AG04449 (cell line): ENCODE results near the gene CCDC183.

Experiments used
- CTCF ChIA-PET: fragments of 350-600 bp; formaldehyde crosslinking; extraction: SDS; loops from one replicate; lab custom pipeline; 2021; ENCODE audit warnings: antibody characterized with exemption; lab: Yijun Ruan, JAX
- POLR2A ChIA-PET: fragments of 400-600, 350-600 bp; formaldehyde crosslinking; extraction: SDS; loops from one replicate; lab custom pipeline; 2020; ENCODE audit warnings: antibody characterized with exemption, inconsistent platforms; lab: Yijun Ruan, JAX
- DNase-seq: peaks from one replicate; pipeline ENCODE4 v3.0.0-alpha.2; 2010; ENCODE audit warnings: low read depth, low spot score
- H3K4me3 ChIP-seq: 2 replicates; pipeline ENCODE4 v1.5.1; 2011; ENCODE audit warnings: low read depth, mild to moderate bottlenecking, control low read depth, low read length
- CTCF ChIP-seq: IDR thresholded peaks from one replicate; pipeline ENCODE4 v1.5.1; 2011; ENCODE audit warnings: mild to moderate bottlenecking, moderate library complexity, low read length, control low read depth, inconsistent platforms; ENCODE audit not compliant: insufficient read depth; ENCODE audit errors: missing control alignments

CCDC183 gene

GRCh38 chr9:136825295-136826187 is 29.4 kb downstream of the CCDC183 start:
- CTCF ChIA-PET: interaction anchor here (1.2 to 1.6 kb wide), 3 partner anchors 16 to 33 kb away, joined by 3 to 8 read pairs (median 3); partner anchors contain the start of gene AJM1
- no peak for DNase-seq
- TF ChIP-seq CTCF: no peak
- H3K4me3 ChIP-seq: no peak overlapping the region
- POLR2A ChIA-PET: interaction anchor here (0.9 kb wide), 1 partner anchor 19 kb away, joined by 3 read pairs; no protein-coding TSS in a partner anchor

DNA sequence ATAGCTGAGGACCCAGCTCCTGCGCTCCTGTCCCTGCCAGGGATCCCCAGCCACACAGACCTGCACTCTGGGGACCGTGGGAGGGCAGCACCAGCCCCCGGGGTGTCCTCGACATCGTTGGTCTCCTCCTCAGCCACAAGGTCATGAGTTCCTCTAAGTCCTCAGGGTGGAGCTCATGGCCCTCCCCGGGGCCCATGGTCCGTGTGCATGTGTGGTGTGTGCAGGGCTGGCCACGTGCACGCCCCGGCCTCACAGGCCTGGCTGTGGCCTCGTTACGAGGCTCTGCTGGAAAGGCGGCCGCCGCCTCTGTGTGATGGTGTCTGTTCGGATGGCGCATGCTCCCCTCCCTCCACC is 30.0 kb downstream of the CCDC183 start:
- no peak for TF ChIP-seq CTCF
- ChIA-PET CTCF (interaction anchor here (1.2 to 1.6 kb wide), 2 partner anchors 15 to 17 kb away, joined by 3 to 8 read pairs; partner anchors contain the start of gene AJM1), POLR2A (interaction anchor here (0.9 kb wide), 1 partner anchor 19 kb away, joined by 3 read pairs; no protein-coding TSS in a partner anchor)
- DNase-seq: no peak
- H3K4me3 ChIP-seq: no peak overlapping the region

DNA sequence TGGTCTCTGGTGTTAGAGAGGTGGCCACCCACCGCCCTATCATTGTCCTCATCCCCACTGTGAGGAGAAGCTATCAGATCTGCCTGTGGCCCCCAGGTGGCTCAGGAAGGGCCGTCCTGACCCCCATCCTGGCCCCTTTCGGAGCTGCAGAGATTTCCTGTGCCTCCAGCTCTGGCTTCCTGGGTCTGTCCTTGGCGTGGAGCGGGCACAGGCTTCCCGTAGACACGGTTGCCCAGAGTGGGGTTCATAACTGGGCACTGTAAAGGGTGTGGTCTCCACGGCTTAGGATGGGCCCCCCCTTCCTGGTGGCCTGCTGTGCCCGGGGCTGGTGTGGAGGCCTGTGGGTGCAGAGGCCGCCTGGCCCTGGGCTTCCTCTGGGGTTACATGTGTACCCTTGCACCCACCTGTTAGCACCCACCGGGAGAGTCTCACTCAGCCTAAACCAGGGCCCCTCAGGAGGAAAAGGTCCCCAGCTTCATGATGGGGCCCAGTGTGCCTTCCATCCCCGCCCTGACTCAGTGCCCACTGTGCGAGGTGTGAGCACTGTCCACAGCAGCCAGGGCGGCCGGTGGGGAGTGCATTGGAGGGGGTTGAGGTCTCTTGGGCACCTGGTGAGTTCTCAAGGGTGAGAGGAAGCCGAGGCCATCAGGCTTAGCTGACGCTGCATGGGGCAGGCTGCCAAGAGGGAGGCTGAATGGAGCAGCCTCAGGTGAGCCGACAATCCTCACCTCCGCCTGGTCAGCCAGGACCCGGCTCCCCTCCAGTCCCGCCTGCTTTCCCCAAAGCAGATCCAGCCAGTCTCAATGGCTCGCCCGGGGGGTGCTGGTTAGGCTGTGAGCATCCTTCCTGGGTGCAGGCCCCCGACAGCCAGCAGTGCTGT is 30.8 kb downstream of the CCDC183 start:
- no peak for DNase-seq
- TF ChIP-seq CTCF: no peak
- ChIA-PET CTCF (interaction anchor here (1.2 to 1.6 kb wide), 2 partner anchors 14 to 16 kb away, joined by 3 to 8 read pairs; partner anchors contain the start of gene AJM1), POLR2A (interaction anchor here (0.9 kb wide), 1 partner anchor 20 kb away, joined by 3 read pairs; no protein-coding TSS in a partner anchor)
- H3K4me3 ChIP-seq: no peak overlapping the region

DNA sequence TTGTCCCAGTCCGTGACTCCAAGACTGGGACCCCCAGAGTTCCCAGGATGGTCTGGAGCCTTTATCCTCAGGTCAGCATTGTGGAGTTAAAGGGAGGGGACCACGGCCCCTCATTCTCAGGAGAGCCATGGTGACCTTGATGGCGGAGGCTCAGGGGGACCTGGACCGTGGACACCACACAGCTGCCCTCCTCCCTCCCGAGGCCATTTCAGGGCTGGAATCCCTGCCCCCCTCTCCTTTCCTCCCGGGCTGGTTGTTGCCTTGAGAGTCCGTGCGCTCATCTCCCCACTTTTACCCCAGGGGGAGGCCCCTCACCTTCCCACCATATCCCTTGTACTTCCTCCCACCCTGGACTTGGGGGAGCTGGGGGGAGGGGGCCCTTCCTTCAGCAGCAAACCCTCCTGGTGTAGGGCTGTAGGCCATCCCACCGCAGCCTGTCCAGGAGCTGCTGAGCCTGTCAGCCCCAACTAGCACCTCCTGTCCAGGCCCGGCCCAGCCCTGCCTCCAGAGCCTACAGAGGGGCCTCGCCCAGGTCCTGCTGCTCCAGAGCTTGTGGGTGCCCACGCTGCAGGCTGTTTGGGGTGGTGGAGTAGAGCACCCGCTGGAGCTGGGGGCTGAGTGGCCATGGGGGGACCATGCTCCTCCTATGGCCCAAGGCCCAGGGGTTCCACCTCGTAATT is 31.8 kb downstream of the CCDC183 start:
- CTCF ChIA-PET: interaction anchor here (2.1 kb wide), 1 partner anchor 14 kb away, joined by 12 read pairs; the partner anchor contains the start of gene AJM1

GRCh38 chr9:136828474-136829140 is 32.5 kb downstream of the CCDC183 start:
- ChIA-PET CTCF (interaction anchor here (2.1 kb wide), 1 partner anchor 14 kb away, joined by 12 read pairs; the partner anchor contains the start of gene AJM1), POLR2A (no interaction called here)
- H3K4me3 ChIP-seq: no peak overlapping the region
- no peak for TF ChIP-seq CTCF
- no peak for DNase-seq

More for the DNA sequence above, 31.8 kb downstream of the CCDC183 start:
- no peak overlapping the region for H3K4me3 ChIP-seq
- no peak for DNase-seq
- POLR2A ChIA-PET: no interaction called here
- no peak for TF ChIP-seq CTCF
